Measurements from ENCODE around the gene MAST2. TPM values are rescaled to one million over a fixed set of nuclear protein-coding genes. Genes with fewer than 3 reads are reported as not detected.

MAST2 gene
- total RNA-seq, 1 experiment from 2014 or later: 77.0 TPM

- no peaks in the 10 kb centered on the region for H3K4me1 ChIP-seq (ENCODE audit: control insufficient read depth, insufficient read depth, low read length)
- in situ Hi-C loops (cut with HindIII; ENCODE audit: low pct_unique_long_range_greater_than_20kb, low sequenced_read_pairs) (no loop called here), intact Hi-C loops (cut with micrococcal nuclease; ENCODE audit: unreplicated experiment) (no loop called here)
- H3K27me3 ChIP-seq (ENCODE audit: control insufficient read depth, insufficient read depth, low read length): no peaks in the 10 kb centered on the region
- DNase-seq (ENCODE audit: low read depth, low spot score): no peak
- H3K9me3 ChIP-seq (ENCODE audit: control insufficient read depth, insufficient read depth, low read depth, low read length): no peaks in the 10 kb centered on the region
- ChIA-PET POLR2A (no interaction called here), CTCF (interaction anchor here (0.6 kb wide), 1 partner anchor 153 kb away, joined by 9 read pairs; no protein-coding TSS in a partner anchor)
- TF ChIP-seq SIN3A (IDR thresholded peaks at IDR 0.05; ENCODE audit: borderline replicate concordance, insufficient read depth, low read depth, low read length) (no peak), TCF7L2 (IDR thresholded peaks at IDR 0.05; ENCODE audit: low read depth, low read length) (no peak), REST (IDR thresholded peaks at IDR 0.05; ENCODE audit: insufficient read depth in 1 of 2, low read depth in 2 of 2, low read length in 1 of 2) (no peak), POLR2AphosphoS5 (IDR thresholded peaks at IDR 0.05; ENCODE audit: low read depth, low read length) (no peak)
- TF ChIP-seq, protein P1, sequence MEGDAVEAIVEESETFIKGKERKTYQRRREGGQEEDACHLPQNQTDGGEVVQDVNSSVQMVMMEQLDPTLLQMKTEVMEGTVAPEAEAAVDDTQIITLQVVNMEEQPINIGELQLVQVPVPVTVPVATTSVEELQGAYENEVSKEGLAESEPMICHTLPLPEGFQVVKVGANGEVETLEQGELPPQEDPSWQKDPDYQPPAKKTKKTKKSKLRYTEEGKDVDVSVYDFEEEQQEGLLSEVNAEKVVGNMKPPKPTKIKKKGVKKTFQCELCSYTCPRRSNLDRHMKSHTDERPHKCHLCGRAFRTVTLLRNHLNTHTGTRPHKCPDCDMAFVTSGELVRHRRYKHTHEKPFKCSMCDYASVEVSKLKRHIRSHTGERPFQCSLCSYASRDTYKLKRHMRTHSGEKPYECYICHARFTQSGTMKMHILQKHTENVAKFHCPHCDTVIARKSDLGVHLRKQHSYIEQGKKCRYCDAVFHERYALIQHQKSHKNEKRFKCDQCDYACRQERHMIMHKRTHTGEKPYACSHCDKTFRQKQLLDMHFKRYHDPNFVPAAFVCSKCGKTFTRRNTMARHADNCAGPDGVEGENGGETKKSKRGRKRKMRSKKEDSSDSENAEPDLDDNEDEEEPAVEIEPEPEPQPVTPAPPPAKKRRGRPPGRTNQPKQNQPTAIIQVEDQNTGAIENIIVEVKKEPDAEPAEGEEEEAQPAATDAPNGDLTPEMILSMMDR (IDR thresholded peaks at IDR 0.05): no peak
- H3K36me3 ChIP-seq (ENCODE audit: control insufficient read depth, insufficient read depth, low read length): peaks cover 7% of the 10 kb centered on the region
- ATAC-seq: no peak
- no TSS peak for BruUV-seq (replicated peaks)
- H3K4me3 ChIP-seq (ENCODE audit: low read depth in 2 of 2, low read length in 2 of 2): no peak overlapping the region
- H3K27ac ChIP-seq (ENCODE audit: low read length): no peak overlapping the region
These were observed 257.7 kb downstream of the MAST2 start for GRCh38 chr1:46061146-46061545.

- in situ Hi-C loops (cut with HindIII; ENCODE audit: low pct_unique_long_range_greater_than_20kb, low sequenced_read_pairs): no loop called here
- CTCF ChIA-PET: no interaction called here
- Histone ChIP-seq H3K9me3 (ENCODE audit: control insufficient read depth, insufficient read depth, low read depth, low read length) (no peaks in the 10 kb centered on the region), H3K27ac (ENCODE audit: low read length) (peak overlapping the region; percentile 30; the same call in 1 of the 2 replicates), H3K36me3 (ENCODE audit: control insufficient read depth, insufficient read depth, low read length) (peaks cover 7% of the 10 kb centered on the region), H3K27me3 (ENCODE audit: control insufficient read depth, insufficient read depth, low read length) (no peaks in the 10 kb centered on the region), H3K4me3 (ENCODE audit: low read depth in 2 of 2, low read length in 2 of 2) (peak overlapping the region; percentile 19 to 37), H3K4me1 (ENCODE audit: control insufficient read depth, insufficient read depth, low read length) (no peaks in the 10 kb centered on the region)
- TF ChIP-seq REST (IDR thresholded peaks at IDR 0.05; ENCODE audit: insufficient read depth in 1 of 2, low read depth in 2 of 2, low read length in 1 of 2): no peak
- TF ChIP-seq POLR2AphosphoS5 (IDR thresholded peaks at IDR 0.05; ENCODE audit: low read depth, low read length): no peak
- TF ChIP-seq TCF7L2 (IDR thresholded peaks at IDR 0.05; ENCODE audit: low read depth, low read length): no peak
- TF ChIP-seq, protein P1 (IDR thresholded peaks at IDR 0.05): no peak
- TF ChIP-seq SIN3A (IDR thresholded peaks at IDR 0.05; ENCODE audit: borderline replicate concordance, insufficient read depth, low read depth, low read length): no peak
- intact Hi-C loops (cut with micrococcal nuclease; ENCODE audit: unreplicated experiment): no loop called here
- POLR2A ChIA-PET: no interaction called here
- BruUV-seq (replicated peaks): no TSS peak
- DNase-seq (ENCODE audit: low read depth, low spot score) (no peak), ATAC-seq (no peak)
These were observed 259.4 kb downstream of the MAST2 start for GRCh38 chr1:46062651-46063319.
